A549 (cell line): ENCODE data around the gene ST6GALNAC1.

Experiments used
- BHLHE40 ChIP-seq: IDR thresholded peaks from 2 replicates; pipeline ENCODE4 v1.6.1; 2012; ENCODE audit warnings: low read depth, low read length, inconsistent platforms
- EP300 ChIP-seq, 2 experiments: fragments of >200 bp; sonication (Bioruptor Twin); formaldehyde crosslinking; IDR thresholded peaks; 2 replicates in 1 of 2; 3 replicates in 1 of 2; pipeline ENCODE4 v1.6.1; 2016 to 2017
- GATA3 ChIP-seq: IDR thresholded peaks from 2 replicates; pipeline ENCODE4 v1.6.1; 2012; ENCODE audit warnings: borderline replicate concordance
- HDAC2 ChIP-seq: fragments of 200-600 bp; sonication (generic); IDR thresholded peaks from 2 replicates; pipeline ENCODE4 v1.6.1; 2016
- JUNB ChIP-seq: fragments of >200 bp; sonication (Bioruptor Twin); formaldehyde crosslinking; IDR thresholded peaks from 2 replicates; pipeline ENCODE4 v1.6.1; 2016
- MAZ ChIP-seq: fragments of 150-350 bp; IDR thresholded peaks from 2 replicates; pipeline ENCODE4 v1.6.1; 2014; ENCODE audit warnings: antibody characterized with exemption, low read depth, low read length, borderline replicate concordance
- MYC ChIP-seq: IDR thresholded peaks from 2 replicates; pipeline ENCODE4 v1.6.1; 2012; ENCODE audit warnings: mild to moderate bottlenecking, inconsistent platforms, low read length, improper control_type of control experiment, borderline replicate concordance
- POLR2A ChIP-seq: IDR thresholded peaks from 2 replicates; pipeline ENCODE4 v1.6.1; 2012; ENCODE audit warnings: mild to moderate bottlenecking, low read length
- RNF2 ChIP-seq: fragments of 200-600 bp; sonication (generic); IDR thresholded peaks from 2 replicates; pipeline ENCODE4 v1.6.1; 2016; ENCODE audit warnings: low read depth, mild to moderate bottlenecking, antibody characterized with exemption, moderate library complexity, borderline replicate concordance
- ZC3H11A ChIP-seq: fragments of 450-650 bp; IDR thresholded peaks from 2 replicates; pipeline ENCODE4 v1.6.1; 2014; ENCODE audit warnings: antibody characterized with exemption, mild to moderate bottlenecking
- TF ChIP-seq, protein P1 (sequence below): fragments of >200 bp; sonication (Bioruptor Twin); formaldehyde crosslinking; IDR thresholded peaks from 3 replicates; pipeline ENCODE4 v1.5.1; 2016
- TF ChIP-seq, protein P2 (sequence below): IDR thresholded peaks from 2 replicates; pipeline ENCODE4 v1.6.1; 2012
- TF ChIP-seq, protein P3 (sequence below): fragments of 250-450 bp; sonication (Bioruptor Pico); IDR thresholded peaks from 2 replicates; pipeline ENCODE4 v1.5.0; 2021; ENCODE audit warnings: mild to moderate bottlenecking, moderate library complexity, borderline replicate concordance
- TF ChIP-seq, protein P4 (sequence below): fragments of 200-600 bp; sonication (generic); IDR thresholded peaks from 2 replicates; pipeline ENCODE4 v1.6.1; 2016; ENCODE audit warnings: antibody characterized with exemption, mild to moderate bottlenecking, moderate library complexity

DNA sequence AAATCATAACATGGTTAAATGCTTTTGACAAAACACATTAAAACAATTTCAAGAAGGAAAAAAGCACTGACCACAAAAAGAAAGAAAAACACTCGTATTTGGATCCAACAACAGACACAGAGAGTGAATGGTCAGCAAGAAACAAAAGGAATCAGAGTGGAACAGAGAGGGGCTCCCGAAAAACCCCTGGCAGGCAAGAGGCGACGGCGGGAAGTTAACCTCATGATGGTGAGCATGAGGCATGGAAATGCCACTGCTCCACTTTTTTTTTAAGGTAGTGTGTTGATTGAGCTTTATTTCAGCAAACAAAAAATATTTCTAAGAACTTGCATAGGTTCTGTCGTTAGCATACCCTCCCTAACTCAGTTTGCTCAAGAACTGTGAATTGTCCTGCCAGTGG lies 32.1 kb upstream of the ST6GALNAC1 start:
- TF ChIP-seq, protein P1, sequence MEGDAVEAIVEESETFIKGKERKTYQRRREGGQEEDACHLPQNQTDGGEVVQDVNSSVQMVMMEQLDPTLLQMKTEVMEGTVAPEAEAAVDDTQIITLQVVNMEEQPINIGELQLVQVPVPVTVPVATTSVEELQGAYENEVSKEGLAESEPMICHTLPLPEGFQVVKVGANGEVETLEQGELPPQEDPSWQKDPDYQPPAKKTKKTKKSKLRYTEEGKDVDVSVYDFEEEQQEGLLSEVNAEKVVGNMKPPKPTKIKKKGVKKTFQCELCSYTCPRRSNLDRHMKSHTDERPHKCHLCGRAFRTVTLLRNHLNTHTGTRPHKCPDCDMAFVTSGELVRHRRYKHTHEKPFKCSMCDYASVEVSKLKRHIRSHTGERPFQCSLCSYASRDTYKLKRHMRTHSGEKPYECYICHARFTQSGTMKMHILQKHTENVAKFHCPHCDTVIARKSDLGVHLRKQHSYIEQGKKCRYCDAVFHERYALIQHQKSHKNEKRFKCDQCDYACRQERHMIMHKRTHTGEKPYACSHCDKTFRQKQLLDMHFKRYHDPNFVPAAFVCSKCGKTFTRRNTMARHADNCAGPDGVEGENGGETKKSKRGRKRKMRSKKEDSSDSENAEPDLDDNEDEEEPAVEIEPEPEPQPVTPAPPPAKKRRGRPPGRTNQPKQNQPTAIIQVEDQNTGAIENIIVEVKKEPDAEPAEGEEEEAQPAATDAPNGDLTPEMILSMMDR, result no peak
- TF ChIP-seq, protein P2, sequence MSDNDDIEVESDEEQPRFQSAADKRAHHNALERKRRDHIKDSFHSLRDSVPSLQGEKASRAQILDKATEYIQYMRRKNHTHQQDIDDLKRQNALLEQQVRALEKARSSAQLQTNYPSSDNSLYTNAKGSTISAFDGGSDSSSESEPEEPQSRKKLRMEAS, result no peak
- TF ChIP-seq POLR2A (no peak), RNF2 (no peak), MAZ (no peak), GATA3 (no peak), HDAC2 (no peak), EP300 (IDR thresholded peaks at IDR 0.05) (no peak), JUNB (no peak), MYC (no peak), BHLHE40 (no peak), ZC3H11A (no peak)
- TF ChIP-seq, protein P3, sequence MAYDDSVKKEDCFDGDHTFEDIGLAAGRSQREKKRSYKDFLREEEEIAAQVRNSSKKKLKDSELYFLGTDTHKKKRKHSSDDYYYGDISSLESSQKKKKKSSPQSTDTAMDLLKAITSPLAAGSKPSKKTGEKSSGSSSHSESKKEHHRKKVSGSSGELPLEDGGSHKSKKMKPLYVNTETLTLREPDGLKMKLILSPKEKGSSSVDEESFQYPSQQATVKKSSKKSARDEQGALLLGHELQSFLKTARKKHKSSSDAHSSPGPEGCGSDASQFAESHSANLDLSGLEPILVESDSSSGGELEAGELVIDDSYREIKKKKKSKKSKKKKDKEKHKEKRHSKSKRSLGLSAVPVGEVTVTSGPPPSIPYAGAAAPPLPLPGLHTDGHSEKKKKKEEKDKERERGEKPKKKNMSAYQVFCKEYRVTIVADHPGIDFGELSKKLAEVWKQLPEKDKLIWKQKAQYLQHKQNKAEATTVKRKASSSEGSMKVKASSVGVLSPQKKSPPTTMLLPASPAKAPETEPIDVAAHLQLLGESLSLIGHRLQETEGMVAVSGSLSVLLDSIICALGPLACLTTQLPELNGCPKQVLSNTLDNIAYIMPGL, result no peak
- TF ChIP-seq, protein P4, sequence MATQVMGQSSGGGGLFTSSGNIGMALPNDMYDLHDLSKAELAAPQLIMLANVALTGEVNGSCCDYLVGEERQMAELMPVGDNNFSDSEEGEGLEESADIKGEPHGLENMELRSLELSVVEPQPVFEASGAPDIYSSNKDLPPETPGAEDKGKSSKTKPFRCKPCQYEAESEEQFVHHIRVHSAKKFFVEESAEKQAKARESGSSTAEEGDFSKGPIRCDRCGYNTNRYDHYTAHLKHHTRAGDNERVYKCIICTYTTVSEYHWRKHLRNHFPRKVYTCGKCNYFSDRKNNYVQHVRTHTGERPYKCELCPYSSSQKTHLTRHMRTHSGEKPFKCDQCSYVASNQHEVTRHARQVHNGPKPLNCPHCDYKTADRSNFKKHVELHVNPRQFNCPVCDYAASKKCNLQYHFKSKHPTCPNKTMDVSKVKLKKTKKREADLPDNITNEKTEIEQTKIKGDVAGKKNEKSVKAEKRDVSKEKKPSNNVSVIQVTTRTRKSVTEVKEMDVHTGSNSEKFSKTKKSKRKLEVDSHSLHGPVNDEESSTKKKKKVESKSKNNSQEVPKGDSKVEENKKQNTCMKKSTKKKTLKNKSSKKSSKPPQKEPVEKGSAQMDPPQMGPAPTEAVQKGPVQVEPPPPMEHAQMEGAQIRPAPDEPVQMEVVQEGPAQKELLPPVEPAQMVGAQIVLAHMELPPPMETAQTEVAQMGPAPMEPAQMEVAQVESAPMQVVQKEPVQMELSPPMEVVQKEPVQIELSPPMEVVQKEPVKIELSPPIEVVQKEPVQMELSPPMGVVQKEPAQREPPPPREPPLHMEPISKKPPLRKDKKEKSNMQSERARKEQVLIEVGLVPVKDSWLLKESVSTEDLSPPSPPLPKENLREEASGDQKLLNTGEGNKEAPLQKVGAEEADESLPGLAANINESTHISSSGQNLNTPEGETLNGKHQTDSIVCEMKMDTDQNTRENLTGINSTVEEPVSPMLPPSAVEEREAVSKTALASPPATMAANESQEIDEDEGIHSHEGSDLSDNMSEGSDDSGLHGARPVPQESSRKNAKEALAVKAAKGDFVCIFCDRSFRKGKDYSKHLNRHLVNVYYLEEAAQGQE, result no peak
